HepG2 (cell line): ENCODE measurements around the gene CDC26. TPM values are rescaled to one million over a fixed set of nuclear protein-coding genes. Genes with fewer than 3 reads are reported as not detected.

Experiments
- CSRNP2 ChIP-seq: sonication (generic); formaldehyde crosslinking; conservative IDR thresholded peaks from 2 replicates; pipeline ENCODE4 v1.8.0; 2022; ENCODE audit warnings: low read depth, missing genetic modification reagents
- DNMT3B ChIP-seq: conservative IDR thresholded peaks from 2 replicates; pipeline ENCODE4 v1.6.1; 2016; ENCODE audit warnings: missing biosample characterization, control low read depth
- FOXP4 ChIP-seq: sonication (generic); formaldehyde crosslinking; IDR thresholded peaks from 2 replicates; pipeline ENCODE4 v1.4.0; 2020; ENCODE audit warnings: missing genetic modification reagents
- KDM2A ChIP-seq: sonication (generic); formaldehyde crosslinking; IDR thresholded peaks from 2 replicates; pipeline ENCODE4 v1.4.0; 2020; ENCODE audit warnings: low read depth, missing genetic modification reagents, borderline replicate concordance
- NFIB ChIP-seq: sonication (generic); formaldehyde crosslinking; IDR thresholded peaks from 2 replicates; pipeline ENCODE4 v1.9.0; 2021; ENCODE audit warnings: missing genetic modification reagents, mild to moderate bottlenecking, borderline replicate concordance
- XBP1 ChIP-seq: sonication (generic); formaldehyde crosslinking; IDR thresholded peaks from 2 replicates; pipeline ENCODE4 v1.5.0; 2020; ENCODE audit warnings: missing genetic modification reagents
- ZNF737 ChIP-seq: sonication (generic); formaldehyde crosslinking; IDR thresholded peaks from 2 replicates; pipeline ENCODE4 v1.5.0; 2020; ENCODE audit warnings: missing genetic modification reagents, mild to moderate bottlenecking, borderline replicate concordance
- ZSCAN21 ChIP-seq: sonication (generic); formaldehyde crosslinking; IDR thresholded peaks from 2 replicates; pipeline ENCODE4 v1.8.0; 2022; ENCODE audit warnings: mild to moderate bottlenecking, missing genetic modification reagents, moderate library complexity, borderline replicate concordance
- polyA plus RNA-seq, 8 experiments: library from polyadenylated mRNA; depleted of rRNA in 3 of 8; stranded (reverse) in 7 of 8; unstranded in 1 of 8; fragments of >200 nt; fragmentation: Illumina TruSeq in 4 of 8; extraction: Trizol in 4 of 8; gene quantifications; 2 replicates each; pipeline versions ENCODE4 v1.2.1 to v1.2.3, GENCODE V29; 2011 to 2016; ENCODE audit warnings: low read depth in 4 of 8, missing spikeins in 1 of 8, mixed read lengths in 1 of 8; ENCODE audit not compliant: insufficient read depth in 1 of 8
- total RNA-seq, 5 experiments: library from RNA; depleted of rRNA; stranded (reverse); fragments of >200 nt; fragmentation: Illumina TruSeq; extraction: Trizol; gene quantifications; 2 replicates each; pipeline ENCODE4 v1.2.3, GENCODE V29; 2016; ENCODE audit warnings: low read depth in 1 of 5
- TF ChIP-seq, protein P1 (sequence below), 2 experiments: fragments of 450-650 bp in 1 of 2; sonication (generic) in 1 of 2; formaldehyde crosslinking in 1 of 2; IDR thresholded peaks; 2 replicates each; pipeline versions ENCODE4 v1.6.1 to v1.8.0; 2016 to 2022; ENCODE audit warnings: antibody characterized with exemption in 1 of 2, mild to moderate bottlenecking in 1 of 2, missing genetic modification reagents in 1 of 2
- TF ChIP-seq, protein P2 (sequence below): sonication (generic); formaldehyde crosslinking; IDR thresholded peaks from 2 replicates; pipeline ENCODE4 v1.8.0; 2022; ENCODE audit warnings: mild to moderate bottlenecking, missing genetic modification reagents; ENCODE audit not compliant: insufficient replicate concordance
- TF ChIP-seq, protein P3 (sequence below): sonication (generic); formaldehyde crosslinking; IDR thresholded peaks from 2 replicates; pipeline ENCODE4 v1.5.0; 2020; ENCODE audit warnings: missing genetic modification reagents

CDC26 gene
- total and polyA plus RNA-seq, 2 of the 13 experiments (the other 11 are each of a cell fraction or from before 2014, with no cell fraction given): 26.6 to 57.9 TPM

DNA sequence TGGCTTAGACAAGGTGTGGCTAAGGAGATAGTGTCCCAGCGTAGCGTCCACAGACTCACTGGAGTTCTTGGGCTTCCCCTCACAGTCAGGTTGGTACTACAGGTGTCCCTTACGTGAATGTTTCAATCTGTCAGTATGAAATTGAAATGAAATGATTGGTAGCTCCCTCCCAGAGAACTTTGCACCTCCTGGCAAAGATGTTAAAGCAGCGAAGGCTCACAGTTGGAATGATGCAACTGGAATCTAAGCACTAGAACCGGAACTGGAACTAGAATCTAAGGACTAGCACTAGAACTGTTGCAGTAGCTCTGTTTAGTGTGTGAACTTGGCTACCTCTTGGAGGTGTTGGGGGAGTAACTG lies 52.9 kb downstream of the CDC26 start (continued):
- TF ChIP-seq, protein P1, sequence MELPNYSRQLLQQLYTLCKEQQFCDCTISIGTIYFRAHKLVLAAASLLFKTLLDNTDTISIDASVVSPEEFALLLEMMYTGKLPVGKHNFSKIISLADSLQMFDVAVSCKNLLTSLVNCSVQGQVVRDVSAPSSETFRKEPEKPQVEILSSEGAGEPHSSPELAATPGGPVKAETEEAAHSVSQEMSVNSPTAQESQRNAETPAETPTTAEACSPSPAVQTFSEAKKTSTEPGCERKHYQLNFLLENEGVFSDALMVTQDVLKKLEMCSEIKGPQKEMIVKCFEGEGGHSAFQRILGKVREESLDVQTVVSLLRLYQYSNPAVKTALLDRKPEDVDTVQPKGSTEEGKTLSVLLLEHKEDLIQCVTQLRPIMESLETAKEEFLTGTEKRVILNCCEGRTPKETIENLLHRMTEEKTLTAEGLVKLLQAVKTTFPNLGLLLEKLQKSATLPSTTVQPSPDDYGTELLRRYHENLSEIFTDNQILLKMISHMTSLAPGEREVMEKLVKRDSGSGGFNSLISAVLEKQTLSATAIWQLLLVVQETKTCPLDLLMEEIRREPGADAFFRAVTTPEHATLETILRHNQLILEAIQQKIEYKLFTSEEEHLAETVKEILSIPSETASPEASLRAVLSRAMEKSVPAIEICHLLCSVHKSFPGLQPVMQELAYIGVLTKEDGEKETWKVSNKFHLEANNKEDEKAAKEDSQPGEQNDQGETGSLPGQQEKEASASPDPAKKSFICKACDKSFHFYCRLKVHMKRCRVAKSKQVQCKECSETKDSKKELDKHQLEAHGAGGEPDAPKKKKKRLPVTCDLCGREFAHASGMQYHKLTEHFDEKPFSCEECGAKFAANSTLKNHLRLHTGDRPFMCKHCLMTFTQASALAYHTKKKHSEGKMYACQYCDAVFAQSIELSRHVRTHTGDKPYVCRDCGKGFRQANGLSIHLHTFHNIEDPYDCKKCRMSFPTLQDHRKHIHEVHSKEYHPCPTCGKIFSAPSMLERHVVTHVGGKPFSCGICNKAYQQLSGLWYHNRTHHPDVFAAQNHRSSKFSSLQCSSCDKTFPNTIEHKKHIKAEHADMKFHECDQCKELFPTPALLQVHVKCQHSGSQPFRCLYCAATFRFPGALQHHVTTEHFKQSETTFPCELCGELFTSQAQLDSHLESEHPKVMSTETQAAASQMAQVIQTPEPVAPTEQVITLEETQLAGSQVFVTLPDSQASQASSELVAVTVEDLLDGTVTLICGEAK (IDR thresholded peaks at IDR 0.05): no peak
- TF ChIP-seq, protein P1 (CRISPR knock-in tag; IDR thresholded peaks at IDR 0.05): no peak
- no peak for TF ChIP-seq CSRNP2 (CRISPR knock-in tag)
- TF ChIP-seq, protein P2, sequence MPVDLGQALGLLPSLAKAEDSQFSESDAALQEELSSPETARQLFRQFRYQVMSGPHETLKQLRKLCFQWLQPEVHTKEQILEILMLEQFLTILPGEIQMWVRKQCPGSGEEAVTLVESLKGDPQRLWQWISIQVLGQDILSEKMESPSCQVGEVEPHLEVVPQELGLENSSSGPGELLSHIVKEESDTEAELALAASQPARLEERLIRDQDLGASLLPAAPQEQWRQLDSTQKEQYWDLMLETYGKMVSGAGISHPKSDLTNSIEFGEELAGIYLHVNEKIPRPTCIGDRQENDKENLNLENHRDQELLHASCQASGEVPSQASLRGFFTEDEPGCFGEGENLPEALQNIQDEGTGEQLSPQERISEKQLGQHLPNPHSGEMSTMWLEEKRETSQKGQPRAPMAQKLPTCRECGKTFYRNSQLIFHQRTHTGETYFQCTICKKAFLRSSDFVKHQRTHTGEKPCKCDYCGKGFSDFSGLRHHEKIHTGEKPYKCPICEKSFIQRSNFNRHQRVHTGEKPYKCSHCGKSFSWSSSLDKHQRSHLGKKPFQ: no peak
- no peak for TF ChIP-seq NFIB
- TF ChIP-seq FOXP4: 0 out of 2 replicates have a peak, but pooled peaks have one; percentile 39
- TF ChIP-seq KDM2A (CRISPR knock-in tag): no peak
- TF ChIP-seq, protein P3, sequence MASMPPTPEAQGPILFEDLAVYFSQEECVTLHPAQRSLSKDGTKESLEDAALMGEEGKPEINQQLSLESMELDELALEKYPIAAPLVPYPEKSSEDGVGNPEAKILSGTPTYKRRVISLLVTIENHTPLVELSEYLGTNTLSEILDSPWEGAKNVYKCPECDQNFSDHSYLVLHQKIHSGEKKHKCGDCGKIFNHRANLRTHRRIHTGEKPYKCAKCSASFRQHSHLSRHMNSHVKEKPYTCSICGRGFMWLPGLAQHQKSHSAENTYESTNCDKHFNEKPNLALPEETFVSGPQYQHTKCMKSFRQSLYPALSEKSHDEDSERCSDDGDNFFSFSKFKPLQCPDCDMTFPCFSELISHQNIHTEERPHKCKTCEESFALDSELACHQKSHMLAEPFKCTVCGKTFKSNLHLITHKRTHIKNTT (CRISPR knock-in tag): no peak
- TF ChIP-seq ZNF737 (CRISPR knock-in tag): no peak
- no peak for TF ChIP-seq XBP1
- TF ChIP-seq ZSCAN21 (CRISPR knock-in tag): no peak
- no peak for TF ChIP-seq DNMT3B (CRISPR knock-in tag)
